ENCODE measurements around the gene NTN3. TPM values are rescaled to one million over a fixed set of nuclear protein-coding genes. Genes with fewer than 3 reads are reported as not detected.

NTN3 gene
- total RNA-seq: 1.5 to 2.1 TPM (median 1.8 TPM) in 3 replicates
- long read RNA-seq, partial matches to known transcripts: 0 of 1 reads
- long read RNA-seq, other reads (novel, unspliced or antisense): 0 of 1 reads

DNA sequence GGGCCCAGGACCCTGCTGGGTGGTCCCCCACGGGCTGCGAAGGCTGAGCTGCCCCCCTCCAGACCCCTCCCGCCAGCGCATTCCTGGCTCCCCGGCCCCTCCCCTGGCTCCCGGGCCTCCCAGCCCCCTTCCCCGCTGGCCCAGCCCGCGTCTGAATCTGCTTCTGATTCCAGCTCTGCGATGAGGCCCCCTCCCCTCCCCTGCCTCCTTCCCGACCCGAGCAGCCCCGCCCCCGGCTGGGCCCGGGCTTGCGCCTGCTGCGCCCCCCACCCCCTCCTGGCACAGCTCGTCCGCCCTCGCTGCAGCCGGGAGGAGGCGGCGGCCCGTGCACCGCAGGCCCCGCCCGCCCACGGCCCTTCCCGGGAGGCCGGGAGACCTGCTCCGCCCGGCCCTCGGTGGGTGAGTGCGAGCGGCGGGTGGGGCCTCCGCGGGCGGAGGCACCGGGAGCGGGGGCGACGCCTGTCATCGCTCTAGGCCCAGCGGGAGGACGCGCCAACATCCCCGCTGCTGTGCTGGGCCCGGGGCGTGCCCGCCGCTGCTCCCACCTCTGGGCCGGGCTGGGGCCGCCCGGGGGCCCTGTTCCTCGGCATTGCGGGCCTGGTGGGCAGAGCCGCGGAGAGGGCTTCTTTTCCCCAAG lies at the start of gene NTN3:
Gene NTN3, plus strand, starts transcription at position 282 of the 637 bp plus-strand sequence. CDS start 405 bp downstream, outside the sequence.
- Mint-ChIP-seq H3K27ac (ENCODE audit: unreplicated experiment) (peak within 1 kb of the TSS; percentile 9), H3K9me3 (ENCODE audit: low read depth) (no peaks in the 10 kb centered on the region), H3K4me3 (ENCODE audit: unreplicated experiment) (peak within 1 kb of the TSS; percentile 2), H3K36me3 (ENCODE audit: low read depth) (no peaks in the 10 kb centered on the region), H3K4me1 (ENCODE audit: low read depth) (peaks cover 30% of the 10 kb centered on the region), H3K27me3 (ENCODE audit: low read depth) (no peaks in the 10 kb centered on the region)
- peak; percentile 85 for DNase-seq (ENCODE audit: low spot score)
- TF ChIP-seq, protein P1, sequence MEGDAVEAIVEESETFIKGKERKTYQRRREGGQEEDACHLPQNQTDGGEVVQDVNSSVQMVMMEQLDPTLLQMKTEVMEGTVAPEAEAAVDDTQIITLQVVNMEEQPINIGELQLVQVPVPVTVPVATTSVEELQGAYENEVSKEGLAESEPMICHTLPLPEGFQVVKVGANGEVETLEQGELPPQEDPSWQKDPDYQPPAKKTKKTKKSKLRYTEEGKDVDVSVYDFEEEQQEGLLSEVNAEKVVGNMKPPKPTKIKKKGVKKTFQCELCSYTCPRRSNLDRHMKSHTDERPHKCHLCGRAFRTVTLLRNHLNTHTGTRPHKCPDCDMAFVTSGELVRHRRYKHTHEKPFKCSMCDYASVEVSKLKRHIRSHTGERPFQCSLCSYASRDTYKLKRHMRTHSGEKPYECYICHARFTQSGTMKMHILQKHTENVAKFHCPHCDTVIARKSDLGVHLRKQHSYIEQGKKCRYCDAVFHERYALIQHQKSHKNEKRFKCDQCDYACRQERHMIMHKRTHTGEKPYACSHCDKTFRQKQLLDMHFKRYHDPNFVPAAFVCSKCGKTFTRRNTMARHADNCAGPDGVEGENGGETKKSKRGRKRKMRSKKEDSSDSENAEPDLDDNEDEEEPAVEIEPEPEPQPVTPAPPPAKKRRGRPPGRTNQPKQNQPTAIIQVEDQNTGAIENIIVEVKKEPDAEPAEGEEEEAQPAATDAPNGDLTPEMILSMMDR (IDR thresholded peaks at IDR 0.05): no peak

DNA sequence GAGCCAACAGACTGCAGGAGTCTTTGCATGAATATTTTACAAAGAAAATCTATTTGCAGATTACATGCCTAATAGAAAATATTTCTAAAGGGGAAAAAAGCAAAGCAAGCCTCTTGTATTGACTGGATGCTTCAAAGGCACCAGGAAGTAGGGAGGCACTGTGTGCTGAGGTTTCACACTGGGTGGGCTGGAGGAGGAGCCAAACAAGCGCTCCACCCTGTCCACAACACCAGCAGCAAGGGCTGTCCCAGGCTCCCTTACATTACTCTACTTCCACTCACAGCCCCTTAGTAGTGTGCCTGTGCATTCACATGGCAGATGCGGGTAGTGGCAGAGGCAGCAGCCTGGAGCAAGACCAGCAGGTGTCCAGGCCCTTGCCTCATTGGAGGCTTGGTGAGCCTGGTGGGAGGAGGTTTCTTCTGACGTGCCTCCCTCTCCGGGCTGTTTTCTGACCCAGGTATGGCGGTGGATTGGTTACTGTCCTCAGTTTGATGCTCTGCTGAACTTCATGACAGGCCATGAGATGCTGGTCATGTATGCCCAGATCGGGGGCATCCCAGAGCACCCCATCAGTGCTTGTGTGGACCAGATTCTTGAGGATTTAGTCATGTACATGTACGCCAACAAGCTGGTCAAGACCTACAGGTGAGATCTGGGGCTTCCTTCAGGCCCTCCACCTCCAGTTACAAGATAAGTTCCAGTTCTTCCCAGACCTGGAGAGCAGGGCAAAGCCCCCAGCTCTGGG lies 48.8 kb upstream of the NTN3 start:
- TF ChIP-seq, protein P1 (IDR thresholded peaks at IDR 0.05): no peak
- peak; percentile 36 for DNase-seq (ENCODE audit: low spot score)
- H3K27me3 Mint-ChIP-seq (ENCODE audit: low read depth): peaks cover 2% of the 10 kb centered on the region
- H3K4me1 Mint-ChIP-seq (ENCODE audit: low read depth): peaks cover 6% of the 10 kb centered on the region
- H3K9me3 Mint-ChIP-seq (ENCODE audit: low read depth): no peaks in the 10 kb centered on the region
- no peak overlapping the region for H3K27ac Mint-ChIP-seq (ENCODE audit: unreplicated experiment)
- no peaks in the 10 kb centered on the region for H3K36me3 Mint-ChIP-seq (ENCODE audit: low read depth)
- no peak overlapping the region for H3K4me3 Mint-ChIP-seq (ENCODE audit: unreplicated experiment)

DNA sequence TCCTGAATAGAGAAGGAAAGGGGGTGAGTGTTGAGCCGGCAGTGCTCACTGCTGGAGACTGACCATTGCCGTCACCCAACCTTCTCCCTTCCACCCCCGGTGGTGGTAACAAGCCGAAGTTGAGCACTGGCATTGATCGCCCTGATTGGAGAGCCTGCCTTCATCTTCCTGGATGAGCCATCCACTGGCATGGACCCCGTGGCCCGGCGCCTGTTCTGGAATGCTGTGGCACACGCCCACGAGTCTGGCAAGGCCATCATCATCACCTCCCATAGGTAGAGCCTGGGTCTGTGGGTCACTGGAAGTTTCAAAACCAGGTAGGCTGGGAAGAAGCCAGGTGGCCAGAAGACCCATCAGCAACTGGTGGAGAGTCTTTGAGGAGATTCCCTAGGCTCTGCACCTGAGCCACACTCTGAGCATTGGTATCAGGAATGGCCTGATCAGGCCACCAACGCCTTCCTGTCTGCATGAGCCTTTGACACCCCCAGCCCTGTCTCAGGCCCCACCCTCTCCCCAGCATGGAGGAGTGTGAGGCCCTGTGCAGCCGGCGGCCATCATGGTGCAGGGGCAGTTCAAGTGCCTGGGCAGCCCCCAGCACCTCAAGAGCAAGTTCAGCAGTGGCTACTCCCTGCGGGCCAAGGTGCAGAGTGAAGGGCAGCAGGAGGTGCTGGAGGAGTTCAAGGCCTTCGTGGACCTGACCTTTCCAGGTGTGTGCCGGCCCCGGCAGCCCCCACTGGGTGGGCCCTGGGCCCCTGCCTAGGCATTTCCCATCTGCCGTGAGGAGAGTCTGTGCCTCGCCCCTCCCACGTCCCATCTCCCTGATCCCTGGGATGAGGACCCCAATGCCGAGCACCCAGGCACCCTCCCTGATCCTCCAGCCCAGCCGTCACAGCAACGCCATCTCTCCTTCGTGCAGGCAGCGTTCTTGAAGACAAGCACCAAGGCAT lies 46.8 kb upstream of the NTN3 start:
- TF ChIP-seq, protein P1 (IDR thresholded peaks at IDR 0.05): no peak
- Mint-ChIP-seq H3K4me3 (ENCODE audit: unreplicated experiment) (no peak overlapping the region), H3K4me1 (ENCODE audit: low read depth) (peaks cover 14% of the 10 kb centered on the region), H3K27me3 (ENCODE audit: low read depth) (peaks cover 2% of the 10 kb centered on the region), H3K9me3 (ENCODE audit: low read depth) (no peaks in the 10 kb centered on the region), H3K36me3 (ENCODE audit: low read depth) (no peaks in the 10 kb centered on the region), H3K27ac (ENCODE audit: unreplicated experiment) (no peak overlapping the region)
- no peak for DNase-seq (ENCODE audit: low spot score)

DNA sequence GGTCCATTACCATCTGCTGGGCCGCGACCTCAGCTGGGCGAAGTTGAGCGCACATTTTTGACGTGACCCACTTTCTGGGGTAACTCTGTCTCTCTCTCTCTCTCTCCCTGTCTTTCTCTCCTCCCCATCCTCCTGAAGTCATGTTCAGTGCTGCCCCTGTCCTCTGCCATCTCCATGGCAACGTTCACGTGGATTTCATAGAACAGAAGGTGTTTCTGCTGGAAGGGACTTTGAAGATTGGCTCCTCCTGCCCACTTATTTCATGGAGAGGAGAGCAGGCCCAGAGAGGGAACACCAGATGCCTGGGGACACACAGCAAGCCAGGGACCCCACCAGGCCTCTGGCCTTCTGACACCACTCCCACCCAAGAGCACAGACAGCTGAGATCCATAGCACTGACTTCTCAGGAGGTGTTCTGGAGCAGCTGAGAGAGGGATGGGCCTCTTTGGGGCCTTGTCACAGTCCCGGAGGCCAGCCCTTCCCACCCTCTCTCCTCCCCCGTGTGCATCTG lies 46.0 kb upstream of the NTN3 start:
- Mint-ChIP-seq H3K36me3 (ENCODE audit: low read depth) (no peaks in the 10 kb centered on the region), H3K27ac (ENCODE audit: unreplicated experiment) (no peak overlapping the region), H3K4me3 (ENCODE audit: unreplicated experiment) (no peak overlapping the region), H3K27me3 (ENCODE audit: low read depth) (peaks cover 2% of the 10 kb centered on the region), H3K4me1 (ENCODE audit: low read depth) (peaks cover 18% of the 10 kb centered on the region), H3K9me3 (ENCODE audit: low read depth) (no peaks in the 10 kb centered on the region)
- TF ChIP-seq, protein P1 (IDR thresholded peaks at IDR 0.05): no peak
- DNase-seq (ENCODE audit: low spot score): no peak
